GM21381 (cell line): ENCODE measurements around the gene UBE2E3.

Experiments used
- ATAC-seq: cut with Tn5 transposase; IDR thresholded peaks from one replicate; pipeline ENCODE4 v1.9.1; 2021; ENCODE audit warnings: mild to moderate bottlenecking, moderate library complexity; ENCODE audit not compliant: unreplicated experiment

UBE2E3 gene

GRCh38 chr2:180980106-180980942, at the start of gene UBE2E3:
UBE2E3 (plus strand) TSS chr2:180980605; CDS start chr2:180982043, 1,438 bp downstream.
- ATAC-seq = peak; percentile 74

- no peak for ATAC-seq
Observed at GRCh38 chr2:180931841-180932240, 48.6 kb upstream of the UBE2E3 start.

- peak; percentile 66 for ATAC-seq
Observed at GRCh38 chr2:180933332-180933731, 47.1 kb upstream of the UBE2E3 start.

- no peak for ATAC-seq
Observed at GRCh38 chr2:180934911-180935310, 45.5 kb upstream of the UBE2E3 start.

GRCh38 chr2:180937480-180937879, 42.9 kb upstream of the UBE2E3 start:
- ATAC-seq = peak; percentile 70

- no peak for ATAC-seq
Observed at GRCh38 chr2:180938451-180938850, 42.0 kb upstream of the UBE2E3 start.

- ATAC-seq = no peak
Observed at GRCh38 chr2:180943275-180943674, 37.1 kb upstream of the UBE2E3 start.

GRCh38 chr2:180944372-180944771, 36.0 kb upstream of the UBE2E3 start:
- ATAC-seq = no peak

GRCh38 chr2:180947208-180947689, 33.2 kb upstream of the UBE2E3 start:
- ATAC-seq = no peak

GRCh38 chr2:180949896-180950295, 30.5 kb upstream of the UBE2E3 start:
- ATAC-seq = no peak

GRCh38 chr2:180952082-180952481, 28.3 kb upstream of the UBE2E3 start:
- ATAC-seq = no peak

- no peak for ATAC-seq
Observed at GRCh38 chr2:180952731-180953336, 27.6 kb upstream of the UBE2E3 start.

- ATAC-seq = no peak
Observed at GRCh38 chr2:180953550-180953949, 26.9 kb upstream of the UBE2E3 start.

- ATAC-seq = no peak
Observed at GRCh38 chr2:180955101-180955500, 25.3 kb upstream of the UBE2E3 start.

- ATAC-seq = no peak
Observed at GRCh38 chr2:180959787-180960186, 20.6 kb upstream of the UBE2E3 start.

GRCh38 chr2:180960982-180961381, 19.4 kb upstream of the UBE2E3 start:
- ATAC-seq = no peak

- no peak for ATAC-seq
Observed at GRCh38 chr2:180962727-180963314, 17.6 kb upstream of the UBE2E3 start.

GRCh38 chr2:180966378-180966777, 14.0 kb upstream of the UBE2E3 start:
- no peak for ATAC-seq

- no peak for ATAC-seq
Observed at GRCh38 chr2:180969124-180969523, 11.3 kb upstream of the UBE2E3 start.

- ATAC-seq = no peak
Observed at GRCh38 chr2:180970016-180970415, 10.4 kb upstream of the UBE2E3 start.

- no peak for ATAC-seq
Observed at GRCh38 chr2:180971811-180972210, 8.6 kb upstream of the UBE2E3 start.

- ATAC-seq = no peak
Observed at GRCh38 chr2:180975585-180975984, 4.8 kb upstream of the UBE2E3 start.
